Ovary (tissue), 9 donors: ENCODE results near the gene TOR1B. TPM values are rescaled to one million over a fixed set of nuclear protein-coding genes. Genes with fewer than 3 reads are reported as not detected.

ENCODE experiments used
- DNase-seq, 5 donors: peaks; one replicate each; pipeline ENCODE4 v3.0.0-alpha.2; 2019 to 2020
- H3K27ac ChIP-seq, 2 donors: fragments of 200-600 bp; one replicate each; pipeline versions ENCODE4 v1.5.1 to v1.8.0; 2019 to 2022
- H3K27me3 ChIP-seq: fragments of 200-600 bp; one replicate; pipeline ENCODE4 v1.8.0; 2022
- H3K36me3 ChIP-seq: fragments of 200-600 bp; sonication (generic); one replicate; pipeline ENCODE4 v1.5.1; 2019
- H3K4me1 ChIP-seq: one replicate; pipeline ENCODE4 v1.8.1; 2013; ENCODE audit warnings: mild to moderate bottlenecking, moderate library complexity; ENCODE audit not compliant: insufficient read depth
- H3K4me3 ChIP-seq: fragments of 200-600 bp; sonication (generic); one replicate; pipeline ENCODE4 v1.5.1; 2017
- H3K9me3 ChIP-seq, 2 donors: fragments of 200-600 bp in 1 of 2; sonication (generic) in 1 of 2; one replicate each; pipeline versions ENCODE4 v1.5.1 to v1.8.1; 2013 to 2019; ENCODE audit warnings: mild to moderate bottlenecking in 1 of 2, moderate library complexity in 1 of 2
- EP300 ChIP-seq: sonication (generic); formaldehyde crosslinking; IDR thresholded peaks from one replicate; pipeline ENCODE4 v1.6.1; 2017; ENCODE audit warnings: antibody characterized with exemption
- POLR2A ChIP-seq: fragments of 450-650 bp; IDR thresholded peaks from one replicate; pipeline ENCODE4 v1.6.1; 2017; ENCODE audit warnings: antibody characterized with exemption, mild to moderate bottlenecking, moderate library complexity
- WGBS, 3 donors: extraction: QIAGEN DNeasy Blood & Tissue Kit in 1 of 3; methylation state at CpG; one replicate each; pipeline versions ENCODE4 v1.1.5 to v1.1.7; 2013 to 2017; 5-methylcytosine and 5-hydroxymethylcytosine counted together
- intact Hi-C, 4 donors: fragments of 100-400 bp; cut with DNase I; formaldehyde crosslinking; loops; one replicate each; pipeline versions ENCODE4 v1.11.0 to v1.15.1; 2022 to 2023
- polyA plus RNA-seq, 2 donors: library from polyadenylated mRNA; stranded (reverse); fragments of 200-250 nt in 1 of 2; fragments of 350-450 nt in 1 of 2; fragmentation: Illumina TruSeq in 1 of 2; extraction: RNeasy Lipid Tissue Mini Kit (QIAGEN cat#74804) in 1 of 2; gene quantifications; one replicate each; pipeline ENCODE4 v1.2.3, GENCODE V29; 2013 to 2014
- total RNA-seq, 7 donors: library from RNA; depleted of rRNA in 2 of 7; stranded (reverse); fragments of >200 nt in 2 of 7; fragmentation: NEBNext Ultra II Directional in 3 of 7; extraction: Animal tissue kit (Norgen Biotek cat#: 25700) in 3 of 7; gene quantifications; one replicate each; pipeline versions ENCODE4 v1.1.0 to v1.2.4, GENCODE V29; 2016 to 2023
- TF ChIP-seq, protein P1 (sequence below), 3 donors: fragments of 450-650 bp in 2 of 3; fragments of 200-600 bp in 1 of 3; IDR thresholded peaks; one replicate each; pipeline versions ENCODE4 v1.5.1 to v1.8.0; 2016 to 2022; ENCODE audit warnings: antibody characterized with exemption in 3 of 3, mild to moderate bottlenecking in 1 of 3
- donor health status: DM: no; HTN: no; CAD: no; lungs with moderate emphysema.
- donor health status: DM: no; HTN: no; CAD: no.
- donor health status: Bipolar disorder and iron deficiency.
- donor health status: DM: yes; HTN: yes; CAD: no.
- donor health status: DM: no; HTN: no; CAD: no.
- donor health status: DM: yes; HTN: yes; CAD: no.

Gene TOR1B
- total and polyA plus RNA-seq, 9 donors = 12.2 to 27.5 (median 16.9) TPM

- DNase-seq = no peak
- WGBS, 3 donors = 82 to 87% (median 84%) methylated on average over 6 of the region's 6 CpGs
- Histone ChIP-seq H3K4me1 (no peaks in the 10 kb centered on the region), H3K4me3 (no peak overlapping the region), H3K9me3 (no peaks in the 10 kb centered on the region), H3K27me3 (no peaks in the 10 kb centered on the region), H3K36me3 (no peaks in the 10 kb centered on the region), H3K27ac (no peak overlapping the region)
- intact Hi-C loops = no loop called here
- TF ChIP-seq, protein P1, sequence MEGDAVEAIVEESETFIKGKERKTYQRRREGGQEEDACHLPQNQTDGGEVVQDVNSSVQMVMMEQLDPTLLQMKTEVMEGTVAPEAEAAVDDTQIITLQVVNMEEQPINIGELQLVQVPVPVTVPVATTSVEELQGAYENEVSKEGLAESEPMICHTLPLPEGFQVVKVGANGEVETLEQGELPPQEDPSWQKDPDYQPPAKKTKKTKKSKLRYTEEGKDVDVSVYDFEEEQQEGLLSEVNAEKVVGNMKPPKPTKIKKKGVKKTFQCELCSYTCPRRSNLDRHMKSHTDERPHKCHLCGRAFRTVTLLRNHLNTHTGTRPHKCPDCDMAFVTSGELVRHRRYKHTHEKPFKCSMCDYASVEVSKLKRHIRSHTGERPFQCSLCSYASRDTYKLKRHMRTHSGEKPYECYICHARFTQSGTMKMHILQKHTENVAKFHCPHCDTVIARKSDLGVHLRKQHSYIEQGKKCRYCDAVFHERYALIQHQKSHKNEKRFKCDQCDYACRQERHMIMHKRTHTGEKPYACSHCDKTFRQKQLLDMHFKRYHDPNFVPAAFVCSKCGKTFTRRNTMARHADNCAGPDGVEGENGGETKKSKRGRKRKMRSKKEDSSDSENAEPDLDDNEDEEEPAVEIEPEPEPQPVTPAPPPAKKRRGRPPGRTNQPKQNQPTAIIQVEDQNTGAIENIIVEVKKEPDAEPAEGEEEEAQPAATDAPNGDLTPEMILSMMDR (IDR thresholded peaks at IDR 0.05) = no peak
- TF ChIP-seq POLR2A (no peak), EP300 (no peak)
Observed at GRCh38 chr9:129850821-129851550, 48.0 kb downstream of the TOR1B start.

GRCh38 chr9:129851821-129852220 is 48.8 kb downstream of the TOR1B start:
- no peak overlapping the region for H3K4me3 ChIP-seq
- no peaks in the 10 kb centered on the region for H3K9me3 ChIP-seq
- no peaks in the 10 kb centered on the region for H3K27me3 ChIP-seq
- H3K36me3 ChIP-seq = no peaks in the 10 kb centered on the region
- 58 to 76% (median 59%) methylated on average over 5 of the region's 5 CpGs for WGBS, 3 donors
- intact Hi-C loops = no loop called here
- H3K4me1 ChIP-seq = no peaks in the 10 kb centered on the region
- TF ChIP-seq EP300 (no peak), POLR2A (no peak)
- TF ChIP-seq, protein P1 (IDR thresholded peaks at IDR 0.05) = no peak
- DNase-seq = no peak
- H3K27ac ChIP-seq = no peak overlapping the region

DNA sequence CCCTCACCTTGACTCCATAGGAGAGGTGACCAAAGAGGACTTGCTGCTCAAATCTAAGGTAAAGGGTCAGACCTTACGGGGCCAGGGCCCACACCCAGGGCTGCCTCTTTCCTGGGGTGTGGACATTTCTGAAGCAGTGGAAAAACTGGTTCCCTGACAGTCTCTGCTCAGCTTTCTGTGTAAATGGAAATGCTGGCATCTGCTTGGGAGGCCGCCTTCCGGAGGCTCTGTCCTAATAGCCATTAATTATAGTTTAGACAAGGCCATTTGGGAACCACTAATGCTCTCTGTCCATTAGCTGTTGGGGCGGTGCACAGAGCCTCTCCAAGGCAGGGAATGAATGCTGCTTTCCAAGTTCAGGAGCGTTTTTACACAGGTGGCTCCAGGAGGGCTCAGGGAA is 49.6 kb downstream of the TOR1B start:
- intact Hi-C loops = no loop called here
- Histone ChIP-seq H3K27ac (no peak overlapping the region), H3K4me3 (no peak overlapping the region), H3K9me3 (no peaks in the 10 kb centered on the region), H3K4me1 (no peaks in the 10 kb centered on the region), H3K36me3 (no peaks in the 10 kb centered on the region), H3K27me3 (no peaks in the 10 kb centered on the region)
- DNase-seq = no peak
- WGBS, 3 donors = 69 to 85% (median 76%) methylated on average over 5 of the region's 5 CpGs
- TF ChIP-seq EP300 = no peak
- no peak for TF ChIP-seq POLR2A
- TF ChIP-seq, protein P1 (IDR thresholded peaks at IDR 0.05) = no peak

GRCh38 chr9:129853614-129854013 is 50.6 kb downstream of the TOR1B start:
- WGBS, 3 donors = 53 to 66% (median 58%) methylated on average over 3 of the region's 3 CpGs
- H3K4me1 ChIP-seq = no peaks in the 10 kb centered on the region
- no peaks in the 10 kb centered on the region for H3K36me3 ChIP-seq

More at GRCh38 chr9:129853614-129854013, 50.6 kb downstream of the TOR1B start:
- TF ChIP-seq EP300 (no peak), POLR2A (no peak)
- TF ChIP-seq, protein P1 (IDR thresholded peaks at IDR 0.05) = no peak
- intact Hi-C loops = no loop called here
- H3K9me3 ChIP-seq = no peaks in the 10 kb centered on the region
- no peak for DNase-seq
- no peak overlapping the region for H3K4me3 ChIP-seq
- H3K27ac ChIP-seq = no peak overlapping the region
- no peaks in the 10 kb centered on the region for H3K27me3 ChIP-seq
